ENCODE measurements around the gene MACROD2.

The MACROD2 gene

GRCh38 chr20:15081261-15081660 is 1085.9 kb downstream of the MACROD2 start:
- TF ChIP-seq, protein P1, sequence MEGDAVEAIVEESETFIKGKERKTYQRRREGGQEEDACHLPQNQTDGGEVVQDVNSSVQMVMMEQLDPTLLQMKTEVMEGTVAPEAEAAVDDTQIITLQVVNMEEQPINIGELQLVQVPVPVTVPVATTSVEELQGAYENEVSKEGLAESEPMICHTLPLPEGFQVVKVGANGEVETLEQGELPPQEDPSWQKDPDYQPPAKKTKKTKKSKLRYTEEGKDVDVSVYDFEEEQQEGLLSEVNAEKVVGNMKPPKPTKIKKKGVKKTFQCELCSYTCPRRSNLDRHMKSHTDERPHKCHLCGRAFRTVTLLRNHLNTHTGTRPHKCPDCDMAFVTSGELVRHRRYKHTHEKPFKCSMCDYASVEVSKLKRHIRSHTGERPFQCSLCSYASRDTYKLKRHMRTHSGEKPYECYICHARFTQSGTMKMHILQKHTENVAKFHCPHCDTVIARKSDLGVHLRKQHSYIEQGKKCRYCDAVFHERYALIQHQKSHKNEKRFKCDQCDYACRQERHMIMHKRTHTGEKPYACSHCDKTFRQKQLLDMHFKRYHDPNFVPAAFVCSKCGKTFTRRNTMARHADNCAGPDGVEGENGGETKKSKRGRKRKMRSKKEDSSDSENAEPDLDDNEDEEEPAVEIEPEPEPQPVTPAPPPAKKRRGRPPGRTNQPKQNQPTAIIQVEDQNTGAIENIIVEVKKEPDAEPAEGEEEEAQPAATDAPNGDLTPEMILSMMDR (IDR thresholded peaks at IDR 0.05; ENCODE audit: low read depth, low read length, missing control alignments), result no peak
- H3K4me3 ChIP-seq (ENCODE audit: low read depth, low read length), result no peak overlapping the region
- DNase-seq (ENCODE audit: low read depth), result no peak
- in situ Hi-C loops (cut with HindIII; ENCODE audit: low sequenced_read_pairs), result no loop called here

DNA sequence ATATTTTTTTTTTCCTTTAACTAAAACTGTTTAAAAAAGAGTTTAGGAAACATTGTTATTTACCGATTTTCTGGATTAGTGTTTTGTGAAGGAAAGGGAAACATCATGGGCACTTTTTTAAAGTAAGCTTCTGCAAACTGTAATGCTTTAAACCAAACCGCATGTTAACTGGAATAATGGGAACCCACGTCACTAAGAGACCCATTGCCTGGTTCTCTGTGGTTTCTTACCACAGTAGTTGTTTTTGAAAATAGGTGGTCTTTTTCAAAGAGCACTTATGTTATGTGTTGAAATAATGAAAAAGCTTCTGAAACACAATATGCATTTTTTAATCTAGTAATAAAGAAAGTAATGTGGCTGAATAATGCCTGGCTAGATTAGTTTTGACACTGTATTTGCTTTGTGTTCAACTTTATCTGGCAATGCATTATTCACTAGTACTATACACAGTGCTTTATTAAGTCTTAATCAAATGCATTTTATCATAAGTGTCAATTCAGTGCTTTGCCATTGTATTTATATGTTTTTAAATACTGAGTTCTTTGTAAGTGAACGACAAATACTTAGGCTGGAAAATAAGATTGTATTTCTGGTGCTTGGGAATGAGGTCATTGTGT is 1096.2 kb downstream of the MACROD2 start:
- DNase-seq (ENCODE audit: low read depth), result no peak
- in situ Hi-C loops (cut with HindIII; ENCODE audit: low sequenced_read_pairs), result no loop called here
- no peak overlapping the region for H3K4me3 ChIP-seq (ENCODE audit: low read depth, low read length)
- TF ChIP-seq, protein P1 (IDR thresholded peaks at IDR 0.05; ENCODE audit: low read depth, low read length, missing control alignments), result no peak

DNA sequence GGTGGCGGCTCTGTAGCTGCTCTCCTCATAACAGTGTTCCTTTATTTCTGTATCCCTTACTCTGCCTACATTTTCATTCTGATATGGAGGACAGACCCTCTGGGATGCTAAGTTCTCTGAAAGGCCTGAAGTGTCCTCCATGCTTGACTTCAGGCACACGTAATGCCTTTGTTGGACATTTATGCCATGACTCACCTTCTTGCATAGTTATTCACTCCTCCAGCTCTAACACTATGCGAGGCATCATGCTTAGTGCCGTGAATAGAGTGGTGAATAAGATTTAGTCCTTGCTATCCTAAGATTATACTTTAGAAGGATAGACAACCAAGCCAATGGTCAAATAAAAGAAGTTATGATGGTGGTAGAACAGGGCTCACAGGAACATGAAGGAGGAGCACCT is 1103.0 kb downstream of the MACROD2 start:
- DNase-seq (ENCODE audit: low read depth), result no peak
- in situ Hi-C loops (cut with HindIII; ENCODE audit: low sequenced_read_pairs), result no loop called here
- H3K4me3 ChIP-seq (ENCODE audit: low read depth, low read length), result no peak overlapping the region
- TF ChIP-seq, protein P1 (IDR thresholded peaks at IDR 0.05; ENCODE audit: low read depth, low read length, missing control alignments), result no peak

- no peak for DNase-seq (ENCODE audit: low read depth)
- no peak overlapping the region for H3K4me3 ChIP-seq (ENCODE audit: low read depth, low read length)
- TF ChIP-seq, protein P1 (IDR thresholded peaks at IDR 0.05; ENCODE audit: low read depth, low read length, missing control alignments), result no peak
- in situ Hi-C loops (cut with HindIII; ENCODE audit: low sequenced_read_pairs), result no loop called here
Observed at GRCh38 chr20:15099130-15099529, 1103.8 kb downstream of the MACROD2 start.

- TF ChIP-seq, protein P1 (IDR thresholded peaks at IDR 0.05; ENCODE audit: low read depth, low read length, missing control alignments), result no peak
- in situ Hi-C loops (cut with HindIII; ENCODE audit: low sequenced_read_pairs), result no loop called here
- H3K4me3 ChIP-seq (ENCODE audit: low read depth, low read length), result no peak overlapping the region
- DNase-seq (ENCODE audit: low read depth), result no peak
Observed at GRCh38 chr20:15100506-15101160, 1105.3 kb downstream of the MACROD2 start.

GRCh38 chr20:15107931-15108330 is 1112.6 kb downstream of the MACROD2 start:
- no peak for DNase-seq (ENCODE audit: low read depth)
- TF ChIP-seq, protein P1 (IDR thresholded peaks at IDR 0.05; ENCODE audit: low read depth, low read length, missing control alignments), result no peak
- no peak overlapping the region for H3K4me3 ChIP-seq (ENCODE audit: low read depth, low read length)
- in situ Hi-C loops (cut with HindIII; ENCODE audit: low sequenced_read_pairs), result no loop called here

All from astrocyte of the cerebellum (primary cell).